Measurements from ENCODE around the gene USH2A. TPM values are rescaled to one million over a fixed set of nuclear protein-coding genes. Genes with fewer than 3 reads are reported as not detected.
A peak's percentile ranks its signal among the peaks of the same experiment; 100 is the strongest.

USH2A gene
- total and polyA plus RNA-seq, 7 donors = under 0.01 to 0.32 (median 0.30) TPM; not detected in 4

GRCh38 chr1:215717677-215718426 is 705.4 kb downstream of the USH2A start:
- ATAC-seq (no peak), DNase-seq (no peak)
- Histone ChIP-seq H3K4me1 (no peaks in the 10 kb centered on the region), H3K9me3 (no peaks in the 10 kb centered on the region), H3K27me3 (ENCODE audit: insufficient read depth in 3 of 3, low read length in 2 of 3) (no peaks in the 10 kb centered on the region), H3K27ac (no peak overlapping the region), H3K4me3 (no peak overlapping the region), H3K36me3 (ENCODE audit: insufficient read depth in 1 of 2, low read depth in 1 of 2) (no peaks in the 10 kb centered on the region)
- intact Hi-C loops (cut with DNase I) = no loop called here
- 82 to 83% (median 82%) methylated on average over 4 of the region's 4 CpGs for WGBS, 3 donors
- no peak for TF ChIP-seq CTCF (IDR thresholded peaks at IDR 0.05)

GRCh38 chr1:215710899-215711225 is 712.4 kb downstream of the USH2A start:
- no peaks in the 10 kb centered on the region for H3K27me3 ChIP-seq (ENCODE audit: insufficient read depth in 3 of 3, low read length in 2 of 3)
- H3K9me3 ChIP-seq = no peaks in the 10 kb centered on the region
- H3K27ac ChIP-seq = no peak overlapping the region
- WGBS, 3 donors = 82 to 84% (median 83%) methylated on average over 4 of the region's 4 CpGs
- TF ChIP-seq CTCF (IDR thresholded peaks at IDR 0.05) = no peak
- no peak overlapping the region for H3K4me3 ChIP-seq
- ATAC-seq = no peak
- no peaks in the 10 kb centered on the region for H3K36me3 ChIP-seq (ENCODE audit: insufficient read depth in 1 of 2, low read depth in 1 of 2)
- H3K4me1 ChIP-seq = no peaks in the 10 kb centered on the region
- intact Hi-C loops (cut with DNase I) = no loop called here
- no peak for DNase-seq

GRCh38 chr1:215710036-215710898 is 713.0 kb downstream of the USH2A start:
- no peak overlapping the region for H3K27ac ChIP-seq
- H3K36me3 ChIP-seq (ENCODE audit: insufficient read depth in 1 of 2, low read depth in 1 of 2) = no peaks in the 10 kb centered on the region
- no peak for DNase-seq
- ATAC-seq = no peak
- H3K9me3 ChIP-seq = no peaks in the 10 kb centered on the region
- H3K4me3 ChIP-seq = no peak overlapping the region
- no peaks in the 10 kb centered on the region for H3K4me1 ChIP-seq
- TF ChIP-seq CTCF (IDR thresholded peaks at IDR 0.05) = peak; percentile 14
- H3K27me3 ChIP-seq (ENCODE audit: insufficient read depth in 3 of 3, low read length in 2 of 3) = no peaks in the 10 kb centered on the region
- WGBS, 3 donors = 36 to 39% (median 38%) methylated on average over 8 of the region's 8 CpGs
- intact Hi-C loops (cut with DNase I) = no loop called here

GRCh38 chr1:215704089-215704860 is 719.0 kb downstream of the USH2A start:
- Histone ChIP-seq H3K4me3 (no peak overlapping the region), H3K4me1 (no peaks in the 10 kb centered on the region), H3K27me3 (ENCODE audit: insufficient read depth in 3 of 3, low read length in 2 of 3) (no peaks in the 10 kb centered on the region), H3K36me3 (ENCODE audit: insufficient read depth in 1 of 2, low read depth in 1 of 2) (no peaks in the 10 kb centered on the region), H3K9me3 (no peaks in the 10 kb centered on the region), H3K27ac (no peak overlapping the region)
- intact Hi-C loops (cut with DNase I) = no loop called here
- DNase-seq (no peak), ATAC-seq (no peak)
- WGBS, 3 donors = 75 to 88% (median 83%) methylated on average over 6 of the region's 6 CpGs
- no peak for TF ChIP-seq CTCF (IDR thresholded peaks at IDR 0.05)
